ENCODE measurements around the gene IGSF23.
A peak's percentile ranks its signal among the peaks of the same experiment; 100 is the strongest.
"Not testable (repeated sequence)": the region's sequence is repeated elsewhere in the genome, so short reads cannot be mapped to it uniquely, and the experiment has no call there.

Gene IGSF23

GRCh38 chr19:44666852-44667556 lies 53.6 kb downstream of the IGSF23 start:
- no peak for DNase-seq (ENCODE audit: low read depth)

- DNase-seq (ENCODE audit: low read depth) = no peak
These were observed 55.8 kb downstream of the IGSF23 start for GRCh38 chr19:44668985-44669764.

- not testable (repeated sequence) for DNase-seq (ENCODE audit: low read depth)
These were observed 56.7 kb downstream of the IGSF23 start for GRCh38 chr19:44670027-44670426.

GRCh38 chr19:44671400-44671799 lies 58.0 kb downstream of the IGSF23 start, which contains the start of gene CEACAM19:
CEACAM19 (plus strand) TSS chr19:44671482; CDS start chr19:44671932, 450 bp downstream.
- DNase-seq (ENCODE audit: low read depth) = no peak

- DNase-seq (ENCODE audit: low read depth) = no peak
These were observed 58.9 kb downstream of the IGSF23 start for GRCh38 chr19:44672226-44672625.

GRCh38 chr19:44673510-44673909 lies 60.1 kb downstream of the IGSF23 start:
- DNase-seq (ENCODE audit: low read depth) = no peak

- no peak for DNase-seq (ENCODE audit: low read depth)
These were observed 62.2 kb downstream of the IGSF23 start for GRCh38 chr19:44675521-44675920.

DNA sequence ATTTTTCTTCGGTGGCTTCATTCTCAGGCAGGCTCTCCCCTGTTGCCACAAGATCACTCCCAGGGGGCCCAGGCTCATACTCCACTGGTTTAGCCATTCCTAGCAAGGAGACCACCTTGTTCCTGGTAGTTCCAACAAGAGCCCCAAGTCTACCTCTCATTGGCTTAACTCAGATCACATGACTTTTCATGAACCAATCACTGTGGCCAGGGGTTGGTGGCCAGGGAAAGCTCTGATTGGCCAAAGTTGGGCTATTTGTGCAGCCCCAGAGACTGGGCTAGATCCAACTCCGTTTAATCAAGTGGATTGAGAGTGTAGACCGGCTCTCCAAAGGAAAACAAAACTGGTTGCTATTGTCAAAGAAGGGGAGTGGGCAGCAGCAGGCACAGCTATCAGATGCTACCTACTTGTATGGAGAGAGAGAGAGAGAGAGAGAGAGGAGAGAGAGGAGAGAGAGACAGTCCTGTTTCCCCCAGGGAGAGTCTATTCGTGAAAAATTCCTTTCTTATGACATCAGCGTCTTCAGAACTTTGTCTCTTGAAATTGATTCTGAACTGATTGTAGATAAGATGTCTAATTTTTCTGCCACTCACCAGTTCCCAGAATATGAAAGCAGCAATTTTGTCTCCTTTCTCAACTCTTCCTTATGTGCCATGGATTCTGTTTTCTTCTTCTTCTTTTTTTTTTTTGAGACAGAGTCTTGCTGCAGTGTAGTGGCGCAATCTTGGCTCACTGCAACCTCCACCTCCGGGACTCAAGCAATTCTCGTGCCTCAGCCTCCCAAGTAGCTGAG lies 63.9 kb downstream of the IGSF23 start:
- DNase-seq (ENCODE audit: low read depth) = peak; percentile 83

- no peak for DNase-seq (ENCODE audit: low read depth)
These were observed 67.2 kb downstream of the IGSF23 start for GRCh38 chr19:44680536-44680935.

GRCh38 chr19:44681992-44682790 lies 68.8 kb downstream of the IGSF23 start:
- DNase-seq (ENCODE audit: low read depth) = no peak

GRCh38 chr19:44682807-44683206 lies 69.4 kb downstream of the IGSF23 start:
- DNase-seq (ENCODE audit: low read depth) = no peak

DNA sequence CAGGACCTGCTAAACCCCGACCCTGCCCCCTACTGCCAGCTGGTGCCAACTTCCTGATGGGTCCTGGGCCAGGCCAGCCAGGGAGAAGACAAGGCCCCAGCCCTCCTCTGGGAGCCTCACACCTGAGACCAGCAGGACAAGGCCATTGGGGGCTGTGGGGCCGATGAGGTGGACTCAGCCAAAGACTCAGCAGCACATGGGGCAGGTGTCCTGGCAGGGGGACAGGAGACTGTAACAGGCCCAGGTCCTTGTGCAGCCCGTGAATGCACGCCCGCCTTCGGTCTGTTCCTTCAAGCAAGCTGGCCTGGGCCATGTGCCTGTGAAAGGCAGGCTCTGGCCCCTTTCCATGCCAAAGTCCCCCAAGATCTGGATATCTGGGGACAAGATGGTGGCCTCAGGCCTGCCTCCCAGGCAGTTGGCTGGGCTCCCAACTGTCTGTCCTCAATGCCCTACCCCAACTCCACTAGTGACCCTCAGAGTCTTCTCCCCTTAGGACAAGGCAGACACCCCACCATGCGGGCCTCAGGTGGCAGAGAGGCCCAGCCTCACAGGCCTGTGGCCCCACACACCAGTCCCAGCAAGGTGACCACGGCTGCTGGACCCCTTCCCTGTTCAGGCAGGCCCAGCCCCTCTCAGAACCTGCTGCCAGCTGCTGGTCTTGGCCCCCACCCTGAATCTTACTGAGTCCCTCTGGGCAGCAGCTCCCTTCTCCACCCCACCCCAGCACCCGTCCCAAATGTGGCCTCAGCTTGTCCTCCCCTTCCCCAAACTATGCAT lies 70.3 kb downstream of the IGSF23 start:
- no peak for DNase-seq (ENCODE audit: low read depth)

- DNase-seq (ENCODE audit: low read depth) = not testable (repeated sequence)
These were observed 71.0 kb downstream of the IGSF23 start for GRCh38 chr19:44684396-44684795.

DNA sequence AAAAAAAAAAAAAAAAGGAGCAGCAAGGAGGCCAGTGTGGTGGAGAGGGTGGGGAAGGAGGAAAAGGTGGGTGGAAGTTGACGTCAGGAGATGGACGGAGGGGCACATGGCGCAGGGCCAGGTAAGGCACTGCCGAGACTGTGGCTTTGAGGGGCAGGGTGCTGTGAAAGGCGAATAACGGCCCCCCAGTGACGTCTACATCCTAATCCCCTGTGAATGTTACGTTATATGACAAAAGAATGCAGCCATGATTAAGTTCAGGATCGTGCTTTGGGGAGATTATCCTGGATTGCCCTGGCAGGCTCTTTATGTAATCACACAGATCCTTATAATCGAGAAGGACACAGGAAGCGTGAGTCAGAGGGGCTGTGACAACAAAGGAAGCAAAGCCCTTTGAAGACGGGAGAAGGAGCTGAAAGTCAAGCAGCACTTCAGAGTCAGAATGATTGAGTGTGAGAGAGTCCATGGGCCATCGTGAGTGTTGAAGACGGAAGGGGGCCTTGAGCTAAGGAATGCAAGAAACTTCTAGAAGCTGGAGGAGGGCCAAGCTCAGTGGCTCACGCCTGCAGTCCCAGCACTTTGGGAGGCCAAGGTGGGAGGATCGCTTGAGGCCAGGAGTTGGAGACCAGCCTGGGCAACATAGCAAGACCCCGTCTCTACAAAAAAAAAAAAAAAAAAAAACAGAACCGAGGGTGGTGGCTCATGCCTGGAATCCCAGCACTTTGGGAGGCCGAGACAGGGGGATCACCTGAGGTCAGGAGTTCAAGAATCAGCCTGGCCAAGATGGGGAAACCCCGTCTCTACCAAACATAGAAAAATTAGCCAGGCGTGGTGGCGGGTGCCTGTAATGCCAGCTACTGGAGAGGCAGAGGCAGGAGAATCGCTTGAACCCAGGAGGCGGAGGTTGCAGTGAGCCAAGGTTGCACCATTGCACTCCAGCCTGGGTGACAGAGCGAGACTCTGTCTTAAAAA lies 71.8 kb downstream of the IGSF23 start:
- peak; percentile 92 for DNase-seq (ENCODE audit: low read depth)

DNA sequence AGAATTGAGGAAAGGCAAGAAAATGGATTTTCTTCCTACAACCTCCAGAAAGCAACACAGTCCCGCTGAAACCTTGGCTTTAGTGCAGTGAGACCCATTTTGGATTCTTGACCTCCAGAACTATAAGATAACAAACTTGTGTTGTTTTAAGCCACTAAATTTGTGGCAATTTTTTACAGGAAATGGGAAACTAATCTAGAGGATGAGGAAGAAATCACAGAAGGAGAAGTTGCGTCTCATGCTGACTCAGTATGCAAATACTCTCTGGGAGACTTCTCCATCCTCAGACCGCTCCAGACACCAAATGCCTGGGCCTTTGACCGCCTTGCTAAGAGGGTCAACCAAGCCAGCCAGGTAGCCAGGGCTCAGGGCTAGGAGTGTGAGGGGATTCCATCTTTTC lies 72.5 kb downstream of the IGSF23 start:
- peak; percentile 77 for DNase-seq (ENCODE audit: low read depth)
